K562 (cell line): Measurements from ENCODE around the gene COG3. TPM values are rescaled to one million over a fixed set of nuclear protein-coding genes. Genes with fewer than 3 reads are reported as not detected.
A peak's percentile ranks its signal among the peaks of the same experiment; 100 is the strongest.
"Not testable (repeated sequence)": the region's sequence is repeated elsewhere in the genome, so short reads cannot be mapped to it uniquely, and the experiment has no call there.

Experiments
- ATAC-seq: fragments of 200-7000 bp; cut with Tn5 transposase; 3 replicates; pipeline ENCODE4 v1.9.1; 2020; ENCODE audit warnings: moderate library complexity
- BruUV-seq: library from RNA; stranded (reverse); fragments of 400-500 nt; replicated peaks from 2 replicates; lab custom pipeline; 2021; lab: Mats Ljungman, UMichigan
- CTCF ChIA-PET: fragments of 300-600 bp; formaldehyde crosslinking; extraction: SDS; loops from one replicate; lab custom pipeline; 2021; ENCODE audit warnings: low intra/inter-chr PET ratio; lab: Yijun Ruan, JAX
- POLR2A ChIA-PET: fragments of 300-600, 350-650 bp; sonication (Branson Sonifier 250); formaldehyde crosslinking; extraction: SDS; loops from one replicate; lab custom pipeline; 2021; ENCODE audit warnings: antibody characterized with exemption, inconsistent platforms; lab: Yijun Ruan, JAX
- DNase-seq, 4 experiments: peaks; one replicate each; pipeline versions ENCODE4 v3.0.0 to v3.0.0-alpha.2; 2011 to 2018; ENCODE audit warnings: low spot score in 3 of 4, mixed read lengths in 3 of 4; ENCODE audit errors: extremely low read depth in 1 of 4
- FAIRE-seq: peaks from 2 replicates; lab custom pipeline; 2011; peaks lifted over from hg19 to GRCh38; lab: Jason Lieb, UNC
- H2AFZ ChIP-seq: 2 replicates; pipeline ENCODE4 v1.6.0; 2011; ENCODE audit warnings: low read depth, low read length, control low read depth, inconsistent platforms
- H3K27ac ChIP-seq: fragments of 200-600 bp; 3 replicates; pipeline ENCODE4 v1.8.0; 2011; ENCODE audit warnings: low read depth, mild to moderate bottlenecking, control low read depth, inconsistent platforms, low read length, moderate library complexity, mixed read lengths; ENCODE audit errors: extremely low read depth
- H3K27me3 ChIP-seq, 2 experiments: fragments of 300-600 bp in 1 of 2; 2 replicates in 1 of 2; 3 replicates in 1 of 2; pipeline versions ENCODE4 v1.6.0 to v1.8.0; 2011; ENCODE audit warnings: inconsistent platforms in 2 of 2, low read length in 2 of 2, mild to moderate bottlenecking in 1 of 2, mixed read lengths in 1 of 2, moderate library complexity in 1 of 2; ENCODE audit not compliant: control insufficient read depth in 2 of 2, insufficient read depth in 2 of 2
- H3K36me3 ChIP-seq: fragments of 300-600 bp; 3 replicates; pipeline ENCODE4 v1.8.0; 2011; ENCODE audit warnings: mild to moderate bottlenecking, low read length, inconsistent platforms; ENCODE audit not compliant: control insufficient read depth, insufficient read depth
- H3K4me1 ChIP-seq, 2 experiments: fragments of 200-600 bp in 1 of 2; replicated peaks in 1 of 2; 2 replicates in 1 of 2; 3 replicates in 1 of 2; pipeline versions ENCODE4 v1.5.1 to v1.8.0; 2011; ENCODE audit warnings: inconsistent platforms in 2 of 2, low read length in 2 of 2, mild to moderate bottlenecking in 1 of 2, mixed read lengths in 1 of 2, moderate library complexity in 1 of 2; ENCODE audit not compliant: control insufficient read depth in 2 of 2, insufficient read depth in 2 of 2
- H3K4me2 ChIP-seq: 2 replicates; pipeline ENCODE4 v1.6.1; 2011; ENCODE audit warnings: low read length, control low read depth, inconsistent platforms, mixed read lengths; ENCODE audit not compliant: insufficient read depth
- H3K4me3 ChIP-seq: fragments of 200-600 bp; sonication (generic), shearing (Covaris generic); 2 replicates; pipeline ENCODE4 v1.5.1; 2016; ENCODE audit warnings: control low read depth, inconsistent platforms
- H3K79me2 ChIP-seq: fragments of 200-600 bp; 3 replicates; pipeline ENCODE4 v1.8.0; 2011; ENCODE audit warnings: low read length, inconsistent platforms; ENCODE audit not compliant: control insufficient read depth, insufficient read depth
- H3K9ac ChIP-seq, 2 experiments: 2 replicates each; pipeline versions ENCODE4 v1.6.0 to v1.6.1; 2011; ENCODE audit warnings: low read depth in 2 of 2, low read length in 2 of 2, control low read depth in 1 of 2, inconsistent platforms in 1 of 2, mild to moderate bottlenecking in 1 of 2, mixed read lengths in 1 of 2; ENCODE audit not compliant: insufficient read depth in 1 of 2
- H3K9me1 ChIP-seq: one replicate; pipeline ENCODE4 v1.6.0; 2011; ENCODE audit warnings: inconsistent platforms, mild to moderate bottlenecking, low read length, moderate library complexity; ENCODE audit not compliant: control insufficient read depth, insufficient read depth
- H3K9me3 ChIP-seq: replicated peaks from 2 replicates; pipeline ENCODE4 v1.5.1; 2011; ENCODE audit warnings: low read depth, low read length, inconsistent platforms; ENCODE audit not compliant: control insufficient read depth, insufficient read depth
- H4K20me1 ChIP-seq: replicated peaks from 2 replicates; pipeline ENCODE4 v1.6.1; 2011; ENCODE audit warnings: low read length, inconsistent platforms, mixed read lengths; ENCODE audit not compliant: control insufficient read depth, insufficient read depth
- NRF1 ChIP-seq, 2 experiments: fragments of 450-650 bp; IDR thresholded peaks in 1 of 2; conservative IDR thresholded peaks in 1 of 2; 2 replicates each; pipeline ENCODE4 v1.6.1; 2014; ENCODE audit warnings: mild to moderate bottlenecking in 2 of 2
- SMAD1 ChIP-seq: fragments of 150-350 bp; IDR thresholded peaks from 2 replicates; pipeline ENCODE4 v1.6.1; 2014; ENCODE audit warnings: low read length, low read depth; ENCODE audit not compliant: partially characterized antibody
- ZBTB1 ChIP-seq: sonication (generic); formaldehyde crosslinking; IDR thresholded peaks from 2 replicates; pipeline ENCODE4 v1.8.1; 2023; ENCODE audit warnings: missing genetic modification reagents, low read depth, mild to moderate bottlenecking, borderline replicate concordance
- WGBS: fragments of 100-300 bp; shearing (Covaris generic); methylation state at CpG from one replicate; pipeline ENCODE4 v1.1.6; 2016; ENCODE audit warnings: low coverage, mixed read lengths; ENCODE audit not compliant: insufficient coverage; ENCODE audit errors: missing lambda C conversion rate; 5-methylcytosine and 5-hydroxymethylcytosine counted together
- in situ Hi-C: fragments of 300-500 bp; cut with MboI; formaldehyde crosslinking; loops from 4 replicates; pipeline ENCODE4 v1.15.0; 2018; ENCODE audit warnings: inconsistent platforms, mixed read lengths
- intact Hi-C: fragments of 100-400 bp; cut with micrococcal nuclease; formaldehyde crosslinking; loops from 2 replicates; pipeline ENCODE4 v1.14.2; 2022
- polyA plus RNA-seq, 8 experiments: library from polyadenylated mRNA; depleted of rRNA in 4 of 8; stranded (reverse) in 5 of 8; unstranded in 3 of 8; fragments of >200 nt; fragmentation: Nextera tagmentation in 2 of 8; fragmentation: Illumina TruSeq in 1 of 8; extraction: Ambion mirVana in 2 of 8; extraction: Trizol in 1 of 8; gene quantifications; 2 replicates each; pipeline versions ENCODE4 v1.2.1 to v1.2.3, GENCODE V29; 2011 to 2014; ENCODE audit warnings: inconsistent platforms in 1 of 8, missing spikeins in 1 of 8
- total RNA-seq, 7 experiments: library from RNA; depleted of rRNA in 6 of 7; stranded (reverse); fragments of >200 nt in 6 of 7; fragmentation: Illumina TruSeq in 2 of 7; extraction: Trizol in 2 of 7; gene quantifications; 2 replicates each; pipeline versions ENCODE4 v1.2.1 to v1.2.3, GENCODE V29; 2011 to 2021; ENCODE audit warnings: low replicate concordance in 1 of 7
- TF ChIP-seq, protein P1 (sequence below): fragments of 200-800 bp; sonication (Bioruptor generic); IDR thresholded peaks from 2 replicates; pipeline ENCODE4 v1.6.1; 2017; ENCODE audit warnings: missing genetic modification characterization, missing compliant biosample characterization

Gene COG3
- total and polyA plus RNA-seq, 9 of the 15 experiments (the other 6 are each of a cell fraction or from before 2014, with no cell fraction given), result 3.9 to 22.9 (median 14.5) TPM

DNA sequence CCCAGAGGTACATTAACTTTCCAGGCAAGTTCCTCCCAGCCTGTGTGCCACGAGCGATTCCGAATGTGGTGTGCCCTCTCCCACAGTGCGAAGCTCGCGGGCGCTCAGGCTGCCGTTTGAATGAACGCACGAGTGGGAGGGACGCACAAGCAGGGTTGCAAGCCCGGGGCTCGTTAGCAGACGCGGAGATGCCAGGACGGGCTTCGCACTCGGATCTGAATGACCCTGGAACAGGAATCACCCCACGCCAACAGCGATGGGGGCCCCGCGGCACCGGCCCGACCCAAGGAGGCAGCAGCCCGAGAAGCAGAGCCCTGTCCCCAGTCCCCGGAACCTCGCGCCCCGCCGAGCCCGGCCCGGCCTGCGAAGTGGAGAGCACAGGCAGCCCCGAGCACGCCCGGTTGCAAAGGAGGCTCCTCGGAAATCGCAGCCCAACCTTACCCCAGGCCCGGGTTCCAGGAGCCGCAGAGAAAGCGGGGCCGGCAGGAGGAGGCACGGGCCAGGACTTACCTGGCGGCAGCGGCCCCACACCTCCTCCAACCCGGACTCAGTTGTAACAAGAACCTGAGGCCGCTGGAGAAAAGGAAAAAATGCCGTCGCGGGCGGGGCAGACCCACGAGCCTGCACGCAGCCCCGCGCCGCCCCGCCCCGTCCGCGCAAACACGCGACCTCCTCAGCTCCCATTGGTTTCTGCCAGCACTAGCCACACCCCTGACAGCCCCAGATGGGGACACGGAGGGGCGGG, 46.8 kb upstream of the COG3 start, which contains the start of gene SLC25A30 (continued):
- peak; percentile 78 to 80 for TF ChIP-seq NRF1 (conservative IDR thresholded peaks at IDR 0.05 in 1 of 2, IDR thresholded peaks at IDR 0.05 in 1 of 2)
- TF ChIP-seq, all 486 proteins: peak for 36

DNA sequence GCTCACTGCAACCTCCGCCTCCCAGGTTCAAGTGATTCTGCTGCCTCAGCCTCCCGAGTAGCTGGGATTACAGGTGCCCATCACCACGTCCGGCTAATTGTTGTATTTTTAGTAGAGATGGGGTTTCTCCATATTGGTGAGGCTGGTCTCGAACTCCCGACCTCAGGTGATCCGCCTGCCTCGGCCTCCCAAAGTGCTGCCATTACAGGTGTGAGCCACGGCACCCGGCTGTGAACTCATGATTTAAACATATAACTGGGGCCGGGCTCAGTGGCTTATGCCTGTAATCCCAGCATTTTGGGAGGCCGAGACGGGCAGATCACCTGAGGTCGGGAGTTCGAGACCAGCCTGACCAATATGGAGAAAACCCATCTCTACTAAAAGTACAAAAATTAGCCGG, 45.4 kb upstream of the COG3 start:
- H3K9me1 ChIP-seq, H3K4me3 ChIP-seq, CTCF ChIA-PET, BruUV-seq, H3K27ac ChIP-seq, FAIRE-seq, H4K20me1 ChIP-seq, H2AFZ ChIP-seq, ATAC-seq, H3K27me3 ChIP-seq, H3K79me2 ChIP-seq, POLR2A ChIA-PET, H3K9me3 ChIP-seq, H3K4me2 ChIP-seq, in situ Hi-C loops, DNase-seq, H3K9ac ChIP-seq, H3K36me3 ChIP-seq: not testable (repeated sequence)
- H3K4me1 ChIP-seq, result peaks cover 15 to 17% of the 10 kb centered on the region in 2 experiments; a peak in 4 of 5 replicates
- intact Hi-C loops, result loop anchor here (2.0 kb wide), 1 partner anchor 45 kb away; the partner anchor contains the start of gene COG3
- WGBS, result 92% methylated on average over 11 of the region's 16 CpGs

DNA sequence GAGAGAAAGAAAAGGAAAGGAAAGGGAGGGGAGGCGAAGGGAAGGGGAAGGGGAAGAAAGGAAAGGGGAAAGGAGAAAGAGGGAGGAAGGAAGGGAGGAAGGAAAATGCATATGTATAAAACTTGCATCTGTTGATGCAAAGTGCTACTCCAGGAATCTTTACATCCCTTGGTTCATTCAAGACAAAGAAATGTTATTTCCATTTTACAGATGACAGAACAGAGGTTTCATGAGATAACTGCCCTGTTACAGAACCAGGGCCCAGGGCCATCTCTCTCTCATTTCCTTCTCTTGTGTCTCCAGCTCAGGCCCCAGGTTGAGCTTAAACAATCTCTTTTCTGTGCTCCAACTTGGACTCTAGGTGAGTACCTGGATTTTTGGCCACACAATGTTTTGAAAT, 44.8 kb upstream of the COG3 start:
- Histone ChIP-seq H3K9me1 (no peaks in the 10 kb centered on the region), H3K79me2 (peaks cover 8% of the 10 kb centered on the region; the same call in 2 of the 3 replicates), H3K4me2 (no peak overlapping the region), H3K27me3 (no peaks in the 10 kb centered on the region), H3K36me3 (no peaks in the 10 kb centered on the region), H3K27ac (no peak overlapping the region), H3K4me3 (no peak overlapping the region), H3K9me3 (no peaks in the 10 kb centered on the region), H3K9ac (no peak overlapping the region), H2AFZ (0 out of 2 replicates have a peak overlapping the region, but pooled peaks have one; percentile 16), H4K20me1 (no peaks in the 10 kb centered on the region), H3K4me1 (peaks cover 12 to 15% of the 10 kb centered on the region in 2 experiments; a peak in 4 of 5 replicates)
- no CpG with 5 or more reads among the region's 1 CpG for WGBS
- DNase-seq (no peak), ATAC-seq (no peak), FAIRE-seq (no peak)
- ChIA-PET CTCF (interaction anchor here (0.5 kb wide), 1 partner anchor 42 kb away, joined by 4 read pairs; no protein-coding TSS in a partner anchor), POLR2A (no interaction called here)
- no TSS peak for BruUV-seq
- in situ Hi-C loops, result loop anchor here (10.0 kb wide), 1 partner anchor 1175 kb away; no protein-coding TSS in a partner anchor
- TF ChIP-seq SMAD1, result no peak
- TF ChIP-seq, protein P1, sequence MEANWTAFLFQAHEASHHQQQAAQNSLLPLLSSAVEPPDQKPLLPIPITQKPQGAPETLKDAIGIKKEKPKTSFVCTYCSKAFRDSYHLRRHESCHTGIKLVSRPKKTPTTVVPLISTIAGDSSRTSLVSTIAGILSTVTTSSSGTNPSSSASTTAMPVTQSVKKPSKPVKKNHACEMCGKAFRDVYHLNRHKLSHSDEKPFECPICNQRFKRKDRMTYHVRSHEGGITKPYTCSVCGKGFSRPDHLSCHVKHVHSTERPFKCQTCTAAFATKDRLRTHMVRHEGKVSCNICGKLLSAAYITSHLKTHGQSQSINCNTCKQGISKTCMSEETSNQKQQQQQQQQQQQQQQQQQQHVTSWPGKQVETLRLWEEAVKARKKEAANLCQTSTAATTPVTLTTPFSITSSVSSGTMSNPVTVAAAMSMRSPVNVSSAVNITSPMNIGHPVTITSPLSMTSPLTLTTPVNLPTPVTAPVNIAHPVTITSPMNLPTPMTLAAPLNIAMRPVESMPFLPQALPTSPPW (CRISPR knock-in tag), result no peak
- TF ChIP-seq ZBTB1 (CRISPR knock-in tag), result no peak
- intact Hi-C loops, result loop anchor here (2.0 kb wide), 1 partner anchor 45 kb away; the partner anchor contains the start of gene COG3
